ENCODE measurements around the gene IRX1.

DNA sequence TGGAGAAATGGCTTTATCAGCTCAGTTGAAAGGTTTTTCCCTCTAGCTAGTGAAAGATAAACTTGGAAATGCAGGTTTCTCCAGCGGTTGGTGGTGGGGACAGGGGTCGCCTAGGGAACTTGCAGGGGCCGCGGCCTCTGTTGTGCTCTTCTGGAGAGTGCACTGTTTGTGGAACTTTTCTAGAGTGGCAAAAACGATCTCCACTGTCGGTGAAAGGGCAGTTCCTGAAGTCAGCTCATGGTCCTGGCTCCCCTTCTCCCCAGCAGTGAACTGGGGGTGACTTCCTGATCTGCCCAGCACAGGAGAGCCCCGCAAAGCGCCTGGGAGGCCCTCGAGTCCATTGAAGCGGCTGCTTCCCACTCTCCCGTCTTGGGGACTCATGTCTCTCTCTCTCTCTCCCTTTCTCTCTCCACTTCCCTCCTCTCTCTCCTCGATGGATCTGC lies 3.2 kb downstream of the IRX1 start:
- TF ChIP-seq, protein P1, sequence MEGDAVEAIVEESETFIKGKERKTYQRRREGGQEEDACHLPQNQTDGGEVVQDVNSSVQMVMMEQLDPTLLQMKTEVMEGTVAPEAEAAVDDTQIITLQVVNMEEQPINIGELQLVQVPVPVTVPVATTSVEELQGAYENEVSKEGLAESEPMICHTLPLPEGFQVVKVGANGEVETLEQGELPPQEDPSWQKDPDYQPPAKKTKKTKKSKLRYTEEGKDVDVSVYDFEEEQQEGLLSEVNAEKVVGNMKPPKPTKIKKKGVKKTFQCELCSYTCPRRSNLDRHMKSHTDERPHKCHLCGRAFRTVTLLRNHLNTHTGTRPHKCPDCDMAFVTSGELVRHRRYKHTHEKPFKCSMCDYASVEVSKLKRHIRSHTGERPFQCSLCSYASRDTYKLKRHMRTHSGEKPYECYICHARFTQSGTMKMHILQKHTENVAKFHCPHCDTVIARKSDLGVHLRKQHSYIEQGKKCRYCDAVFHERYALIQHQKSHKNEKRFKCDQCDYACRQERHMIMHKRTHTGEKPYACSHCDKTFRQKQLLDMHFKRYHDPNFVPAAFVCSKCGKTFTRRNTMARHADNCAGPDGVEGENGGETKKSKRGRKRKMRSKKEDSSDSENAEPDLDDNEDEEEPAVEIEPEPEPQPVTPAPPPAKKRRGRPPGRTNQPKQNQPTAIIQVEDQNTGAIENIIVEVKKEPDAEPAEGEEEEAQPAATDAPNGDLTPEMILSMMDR (IDR thresholded peaks at IDR 0.05) = no peak
- TF ChIP-seq EZH2 (IDR thresholded peaks at IDR 0.05; ENCODE audit: borderline replicate concordance, insufficient read depth, low read depth, low read length, poor library complexity, severe bottlenecking) = no peak
